ENCODE measurements around the gene GREM1.

Gene GREM1

DNA sequence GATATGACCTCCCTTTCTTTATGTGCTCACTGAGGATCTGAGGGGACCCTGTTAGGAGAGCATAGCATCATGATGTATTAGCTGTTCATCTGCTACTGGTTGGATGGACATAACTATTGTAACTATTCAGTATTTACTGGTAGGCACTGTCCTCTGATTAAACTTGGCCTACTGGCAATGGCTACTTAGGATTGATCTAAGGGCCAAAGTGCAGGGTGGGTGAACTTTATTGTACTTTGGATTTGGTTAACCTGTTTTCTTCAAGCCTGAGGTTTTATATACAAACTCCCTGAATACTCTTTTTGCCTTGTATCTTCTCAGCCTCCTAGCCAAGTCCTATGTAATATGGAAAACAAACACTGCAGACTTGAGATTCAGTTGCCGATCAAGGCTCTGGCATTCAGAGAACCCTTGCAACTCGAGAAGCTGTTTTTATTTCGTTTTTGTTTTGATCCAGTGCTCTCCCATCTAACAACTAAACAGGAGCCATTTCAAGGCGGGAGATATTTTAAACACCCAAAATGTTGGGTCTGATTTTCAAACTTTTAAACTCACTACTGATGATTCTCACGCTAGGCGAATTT lies 14.9 kb downstream of the GREM1 start:
- no peak for DNase-seq

DNA sequence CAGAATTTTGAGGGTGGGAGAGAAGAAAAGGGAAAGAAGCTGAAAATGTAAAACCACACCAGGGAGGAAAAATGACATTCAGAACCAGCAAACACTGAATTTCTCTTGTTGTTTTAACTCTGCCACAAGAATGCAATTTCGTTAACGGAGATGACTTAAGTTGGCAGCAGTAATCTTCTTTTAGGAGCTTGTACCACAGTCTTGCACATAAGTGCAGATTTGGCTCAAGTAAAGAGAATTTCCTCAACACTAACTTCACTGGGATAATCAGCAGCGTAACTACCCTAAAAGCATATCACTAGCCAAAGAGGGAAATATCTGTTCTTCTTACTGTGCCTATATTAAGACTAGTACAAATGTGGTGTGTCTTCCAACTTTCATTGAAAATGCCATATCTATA lies 15.5 kb downstream of the GREM1 start:
- no peak for DNase-seq

DNA sequence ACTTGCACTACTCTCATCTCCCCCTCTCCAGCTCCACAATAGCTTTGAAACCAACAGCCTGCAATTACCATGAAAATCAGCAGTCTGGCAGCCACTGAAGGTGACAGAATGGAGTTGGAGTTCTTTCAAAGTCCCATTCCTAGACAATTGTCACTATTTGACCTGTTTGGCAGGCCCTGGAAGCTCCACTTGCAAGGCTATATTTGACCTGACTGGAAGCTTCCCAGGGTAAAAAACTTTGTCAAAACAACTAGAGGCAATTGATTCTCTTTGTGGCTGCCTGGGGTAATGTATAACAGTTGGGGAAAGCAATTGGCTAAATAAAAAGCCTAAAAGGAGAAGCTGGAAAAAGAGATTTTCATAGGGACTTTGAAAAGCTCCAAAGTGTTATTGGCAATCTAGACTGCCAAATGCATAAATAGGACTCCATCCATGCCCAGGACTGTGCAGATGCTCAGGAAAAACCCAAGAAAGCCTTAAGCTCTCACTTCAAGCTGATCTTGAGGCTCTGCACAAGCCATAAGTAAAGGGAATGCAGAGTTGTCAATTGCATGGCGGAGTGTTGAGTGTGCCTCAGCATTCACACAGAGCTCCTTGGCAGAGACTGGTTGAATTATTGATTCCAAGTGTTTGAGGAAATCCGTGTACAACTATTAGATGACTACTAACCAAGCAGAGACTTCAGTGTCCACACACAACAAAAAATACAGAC lies 18.3 kb downstream of the GREM1 start:
- DNase-seq: no peak

DNA sequence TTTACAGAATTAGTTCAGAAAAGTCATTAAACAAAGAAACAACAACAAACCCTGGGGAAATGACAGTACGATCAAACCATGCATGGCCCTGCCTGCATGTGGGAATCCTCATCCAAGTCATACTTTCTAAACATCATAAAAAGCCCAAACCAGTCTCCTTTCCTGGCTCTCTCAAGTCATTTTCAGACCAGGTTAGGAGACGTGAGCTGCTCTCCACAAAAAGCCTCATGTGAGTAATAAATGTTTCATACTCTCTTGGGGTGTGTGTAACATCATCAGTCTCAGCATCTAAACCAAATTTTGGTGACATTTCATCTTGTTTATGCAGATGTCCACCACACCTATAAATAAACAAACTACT lies 18.9 kb downstream of the GREM1 start:
- DNase-seq: no peak

DNA sequence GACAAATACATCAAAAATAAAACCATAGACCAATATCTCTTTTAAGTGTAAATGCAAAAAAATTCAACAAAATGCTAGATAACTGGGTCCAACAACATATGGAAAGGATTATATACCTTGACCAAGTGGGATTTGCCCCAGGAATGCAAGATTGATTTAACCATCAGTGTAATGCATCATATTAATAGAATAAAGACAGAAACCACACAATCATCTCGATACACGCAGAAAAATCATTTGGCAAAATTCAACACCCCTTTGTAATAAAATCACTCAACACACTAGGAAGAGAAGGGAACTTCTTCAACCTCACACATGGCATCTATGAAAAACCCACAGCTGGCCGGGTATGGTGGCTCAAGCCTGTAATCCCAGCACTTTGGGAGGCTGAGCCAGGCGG lies 19.5 kb downstream of the GREM1 start:
- DNase-seq: no peak

DNA sequence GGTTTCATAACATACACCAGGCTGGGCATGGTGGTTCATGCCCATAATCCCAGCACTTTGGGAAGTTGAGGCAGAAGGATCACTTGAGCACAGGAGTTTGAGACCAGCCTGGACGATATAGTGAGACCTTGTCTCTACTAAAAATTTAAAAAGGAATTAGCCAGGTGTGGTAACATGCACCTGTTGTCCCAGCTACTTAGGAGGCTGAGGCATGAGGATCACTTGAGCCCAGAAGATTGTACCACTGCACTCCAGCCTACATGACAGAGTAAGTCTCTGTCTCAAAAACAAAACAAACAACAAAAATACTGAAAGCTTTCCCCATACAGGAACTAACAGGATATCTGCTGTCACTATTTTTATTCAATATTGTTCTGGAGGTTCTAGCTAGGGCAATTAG lies 20.9 kb downstream of the GREM1 start:
- DNase-seq: no peak

DNA sequence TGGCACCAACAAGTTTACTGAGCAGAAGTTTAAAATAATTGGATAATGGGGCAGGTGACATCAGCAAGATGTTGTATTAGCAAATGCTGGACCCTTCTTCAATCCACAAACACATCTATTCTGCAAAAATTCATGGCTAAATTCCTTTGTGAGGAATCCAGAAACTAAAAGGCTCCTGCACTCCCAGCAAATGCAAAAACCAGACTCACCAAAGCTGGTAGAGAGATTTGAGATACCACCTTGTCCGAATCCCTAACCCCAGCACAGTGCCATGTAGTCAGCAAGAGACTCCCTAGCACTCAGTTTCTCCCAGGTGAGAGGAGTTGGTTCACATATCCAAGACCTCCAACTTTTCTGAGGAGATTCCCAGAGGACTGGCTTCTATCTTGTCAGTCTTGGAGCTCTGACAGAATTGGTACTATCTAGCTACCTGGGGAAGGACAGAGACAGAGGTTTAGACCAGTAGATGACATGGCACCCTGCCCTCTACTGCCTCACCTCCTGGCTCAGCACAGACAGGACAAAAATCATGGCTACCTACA lies 21.8 kb downstream of the GREM1 start:
- no peak for DNase-seq

DNA sequence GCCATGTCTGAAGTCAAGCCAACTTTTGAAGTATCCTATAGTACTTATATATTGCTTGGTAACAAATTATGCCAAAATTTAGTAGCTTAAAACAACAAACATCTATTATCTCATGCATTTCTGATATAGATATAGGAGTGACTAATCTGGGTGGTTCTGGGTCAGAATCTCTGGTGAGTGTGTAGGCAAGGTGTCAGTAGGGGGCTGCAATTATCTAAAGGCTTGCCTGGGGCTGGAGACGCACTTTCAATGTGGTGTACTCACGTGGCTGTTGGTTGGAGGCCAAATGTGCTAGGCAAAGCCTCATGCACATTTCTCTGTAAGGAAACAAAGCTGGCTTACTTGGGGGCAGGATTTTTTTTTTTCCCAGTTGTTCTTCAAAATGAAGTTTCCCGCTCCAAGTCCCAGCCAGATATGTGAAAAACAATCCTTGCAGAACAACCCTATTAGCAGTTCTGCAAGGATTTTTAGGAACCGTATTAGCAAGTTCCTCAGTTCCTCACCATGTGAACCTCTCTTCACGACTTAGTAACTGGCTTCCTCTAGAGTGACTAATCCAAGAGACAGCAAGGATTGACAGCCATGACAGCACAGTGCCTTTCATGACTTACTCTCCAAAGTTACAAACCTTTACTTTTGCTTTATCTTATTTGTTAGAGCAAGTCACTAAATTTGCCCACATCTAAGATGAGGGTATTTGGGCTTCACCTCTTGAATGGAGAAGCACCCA lies 25.8 kb downstream of the GREM1 start:
- DNase-seq: no peak

DNA sequence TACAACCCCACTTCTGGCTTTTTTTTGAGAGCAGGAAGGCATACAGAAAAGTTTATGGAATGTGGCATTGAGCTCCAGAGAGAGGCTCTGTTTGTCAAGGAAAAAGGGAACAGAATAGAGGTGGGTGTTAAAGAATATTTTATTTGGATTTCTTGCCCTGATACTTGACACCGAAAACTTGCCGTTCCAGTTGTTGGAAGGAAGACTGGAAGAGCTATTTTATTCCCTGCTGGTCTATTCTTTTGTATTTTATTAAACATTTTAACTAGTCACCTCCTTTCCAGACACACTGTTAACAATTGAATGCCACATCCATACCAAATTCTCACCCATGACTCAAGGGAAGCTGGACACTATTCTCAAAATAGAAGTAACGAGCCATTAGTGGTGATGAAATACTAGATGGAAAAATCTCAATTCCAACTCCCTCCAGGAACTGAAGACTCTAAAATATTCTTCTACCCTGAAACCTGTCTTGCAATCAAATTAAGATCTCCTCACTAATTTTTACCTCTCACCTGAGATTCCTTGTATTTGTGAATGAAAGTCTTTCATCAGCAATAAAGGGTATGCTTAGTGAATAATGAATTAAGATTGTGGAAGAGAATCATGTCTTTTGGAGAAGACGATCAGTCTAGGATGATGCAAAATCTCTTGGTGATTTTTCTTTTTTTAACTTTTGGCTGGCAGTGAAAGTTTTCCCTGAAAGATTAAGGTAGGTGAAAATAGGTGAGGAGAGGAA lies 28.5 kb downstream of the GREM1 start:
- DNase-seq: no peak

DNA sequence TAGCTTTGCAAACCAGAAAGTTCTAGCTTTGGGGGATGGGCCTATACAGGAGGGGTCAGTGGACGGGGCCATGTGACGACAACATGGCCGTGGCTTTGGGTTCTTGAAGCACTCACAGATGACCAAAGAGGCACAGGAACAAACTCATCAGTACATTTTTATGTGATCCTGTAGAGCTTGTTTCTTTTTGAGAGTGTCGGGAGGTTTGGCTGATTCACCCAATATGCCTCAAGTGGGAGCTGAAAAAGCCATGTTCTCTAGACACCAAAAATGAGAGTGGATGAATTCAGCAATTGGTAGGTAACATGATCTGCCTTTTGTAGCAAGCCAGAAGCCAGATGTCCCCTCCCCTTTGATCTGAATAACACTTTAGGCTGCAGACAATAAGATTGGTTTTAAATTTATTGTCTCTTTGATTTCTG lies 30.1 kb downstream of the GREM1 start:
- DNase-seq: no peak

DNA sequence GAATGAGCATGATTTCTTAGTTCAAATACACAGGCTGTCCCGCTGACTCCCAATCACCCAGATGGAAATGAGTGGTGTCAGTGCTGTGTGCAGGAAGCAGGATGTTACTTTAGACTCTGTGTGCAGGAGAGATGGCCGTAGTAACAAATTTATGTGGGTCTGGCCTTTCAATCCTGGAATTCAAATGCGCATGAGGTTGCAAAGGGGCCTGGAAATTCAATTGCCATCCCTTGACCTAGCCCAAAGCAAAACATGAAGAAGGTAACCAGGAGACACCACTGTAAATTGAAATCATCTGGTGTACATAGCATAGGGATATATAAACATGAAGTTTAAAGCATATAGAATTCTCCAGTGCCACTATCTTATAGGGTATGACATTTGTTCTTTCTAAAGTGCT lies 33.2 kb downstream of the GREM1 start:
- DNase-seq: no peak

DNA sequence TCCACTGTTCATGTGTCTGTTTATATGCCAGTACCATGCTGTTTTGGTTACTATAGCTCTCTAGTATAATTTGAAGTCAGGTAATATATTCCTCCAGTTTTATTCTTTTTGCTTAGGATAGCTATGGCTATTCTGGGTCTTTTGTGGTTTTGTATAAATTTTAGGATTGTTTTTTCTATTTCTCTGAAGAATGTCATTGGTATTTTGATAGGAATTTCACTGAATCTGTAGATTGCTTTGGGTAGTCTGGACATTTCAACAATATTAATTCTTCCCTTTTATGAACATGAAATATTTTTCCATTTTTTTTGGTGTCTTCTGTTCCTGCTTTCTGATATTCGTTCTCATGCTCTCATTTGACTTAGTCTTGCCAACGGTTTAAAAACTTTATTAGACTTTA lies 39.6 kb downstream of the GREM1 start:
- DNase-seq: no peak

DNA sequence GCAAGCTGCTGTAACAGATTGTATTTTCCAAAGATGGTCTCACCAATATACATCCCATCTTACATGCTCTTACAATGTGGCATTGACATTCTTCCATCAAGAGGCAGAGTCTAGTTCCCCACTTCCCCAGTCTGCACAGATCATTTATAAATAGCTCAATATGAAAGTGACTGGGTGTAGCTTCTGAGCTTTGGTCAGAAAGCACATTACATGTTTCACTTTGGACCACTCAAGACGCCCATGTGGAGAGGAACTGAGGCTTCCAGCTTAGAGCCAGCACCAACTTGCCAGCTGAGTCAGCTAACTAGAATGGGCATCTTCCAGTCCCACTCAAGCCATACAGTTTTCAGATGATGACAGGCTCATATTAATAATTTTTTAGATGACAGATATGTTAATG lies 45.5 kb downstream of the GREM1 start:
- DNase-seq: no peak

DNA sequence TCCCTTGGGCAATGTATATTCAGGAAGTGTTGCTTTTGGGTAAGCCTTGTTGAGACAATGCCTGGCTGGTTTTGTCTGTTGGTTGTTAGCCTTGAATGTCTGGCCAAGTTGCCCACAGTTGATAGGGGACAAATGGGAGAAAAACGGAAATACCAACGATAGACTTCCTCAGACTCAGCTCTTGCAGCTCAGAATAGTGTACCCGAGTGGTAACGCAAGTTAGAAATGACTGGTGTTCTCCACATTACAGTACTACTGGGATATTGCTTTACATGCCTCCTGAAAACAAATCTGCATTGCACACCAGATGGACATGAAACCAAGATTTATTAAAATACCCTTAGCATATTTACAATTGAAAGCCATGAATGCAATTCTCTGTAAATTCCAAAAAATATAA lies 47.4 kb downstream of the GREM1 start:
- DNase-seq: no peak

DNA sequence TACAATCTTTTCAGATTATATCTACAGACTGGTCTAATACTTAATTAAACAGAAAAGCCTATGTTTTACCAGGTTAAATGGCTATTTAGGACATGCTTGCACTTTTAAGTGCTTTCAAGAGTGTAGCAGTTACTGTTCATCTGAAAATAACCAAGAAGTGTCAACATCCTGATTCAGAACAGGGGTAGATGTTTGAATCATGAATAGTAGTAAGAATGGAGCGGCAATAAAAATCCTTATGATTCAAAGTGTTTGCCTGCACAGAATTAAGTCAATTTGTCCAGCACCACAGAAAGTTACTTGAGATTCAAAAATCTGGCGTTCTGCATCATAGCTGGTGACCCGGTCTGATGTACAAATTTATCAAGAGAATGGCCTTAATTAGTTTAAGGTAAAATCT lies 48.3 kb downstream of the GREM1 start:
- DNase-seq: no peak

DNA sequence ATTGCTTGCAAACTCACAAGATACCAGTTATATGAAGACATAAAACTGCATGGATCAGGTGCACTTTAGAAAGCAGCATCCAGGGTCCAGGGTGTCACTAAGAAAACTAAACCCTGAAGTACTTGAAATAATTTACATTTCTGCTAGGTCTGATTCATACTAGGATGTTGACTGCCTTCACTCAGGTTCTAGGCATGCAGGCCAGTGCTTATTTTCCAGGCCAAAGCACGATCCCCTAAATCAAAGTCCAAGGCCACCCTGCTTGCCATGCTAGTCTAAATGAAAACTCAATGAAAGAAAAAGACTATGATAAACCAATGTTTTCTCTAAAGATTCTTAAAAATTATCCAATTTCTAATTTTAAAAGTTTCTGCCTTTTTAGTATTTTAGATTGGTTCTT lies 49.4 kb downstream of the GREM1 start:
- DNase-seq: no peak

DNA sequence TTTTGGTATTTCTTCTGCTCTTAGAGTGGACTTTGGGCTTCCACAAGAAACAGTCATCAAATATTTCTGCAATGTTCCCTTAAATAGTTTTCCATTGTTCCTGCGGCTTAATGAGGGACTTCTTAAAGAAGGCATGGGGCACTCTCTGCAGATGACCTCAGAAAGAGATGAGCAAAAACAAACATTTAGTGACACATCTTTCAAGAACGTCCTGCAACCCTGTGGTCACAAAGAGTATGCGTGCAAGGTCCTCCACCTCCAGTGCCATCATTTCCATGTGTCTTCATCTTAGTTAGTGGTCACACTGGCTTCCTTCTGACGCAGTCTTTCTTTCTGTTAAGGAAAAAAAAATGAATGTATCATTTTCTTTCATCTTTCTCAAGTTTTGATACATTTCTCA lies 56.2 kb downstream of the GREM1 start:
- DNase-seq: no peak

DNA sequence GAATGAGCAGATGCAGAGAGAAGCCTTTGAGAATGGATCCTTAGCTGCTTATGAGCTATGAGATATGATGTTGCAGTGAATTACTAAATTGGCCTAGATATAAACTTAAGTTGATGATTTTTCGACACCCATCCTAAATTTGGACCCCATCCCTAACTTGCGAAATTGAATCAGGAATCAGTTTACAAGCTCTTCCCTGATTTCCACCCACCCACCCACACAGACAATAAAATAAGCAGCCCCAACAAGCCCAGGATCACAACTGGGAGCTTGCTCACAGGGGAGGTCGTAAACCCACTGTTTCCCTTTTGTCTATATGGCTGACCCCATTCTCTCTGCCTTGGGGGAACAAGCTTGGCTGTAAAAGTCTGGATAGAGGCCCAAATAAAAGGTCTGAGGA lies 57.3 kb downstream of the GREM1 start:
- no peak for DNase-seq

DNA sequence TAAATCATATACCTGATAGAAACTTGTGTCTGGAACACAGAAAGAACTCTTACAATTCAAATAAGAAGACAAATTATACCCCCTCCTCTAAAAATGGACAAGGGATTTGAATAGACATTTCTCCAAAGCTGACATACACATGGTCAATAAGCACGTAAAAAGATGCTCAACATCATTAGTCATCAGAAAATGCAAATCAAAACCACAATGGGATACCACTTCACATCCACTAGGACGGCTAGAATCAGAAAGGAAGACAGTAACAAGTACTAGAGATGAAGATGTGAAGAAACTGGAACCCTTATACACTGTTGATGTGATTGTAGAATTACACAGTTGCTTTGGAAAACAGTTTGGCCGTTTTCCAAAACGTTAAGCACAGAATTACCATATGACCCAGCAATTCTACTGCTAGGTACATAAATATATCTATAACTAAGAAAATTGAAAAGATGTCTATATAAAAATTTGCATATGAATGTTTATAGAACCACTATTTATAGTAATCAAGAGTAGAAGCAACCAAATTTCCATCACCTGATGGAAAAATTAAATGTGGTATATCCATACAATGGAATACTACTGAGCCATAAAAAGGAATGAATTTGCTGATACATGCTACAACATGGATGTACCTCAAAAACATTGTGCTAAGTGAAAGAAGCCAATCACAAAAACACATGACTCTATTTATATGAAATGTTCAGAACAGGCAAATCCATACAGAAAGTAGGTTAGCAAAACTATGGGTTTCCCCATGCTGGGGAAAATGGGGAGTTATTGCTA lies 60.8 kb downstream of the GREM1 start:
- no peak for DNase-seq

DNA sequence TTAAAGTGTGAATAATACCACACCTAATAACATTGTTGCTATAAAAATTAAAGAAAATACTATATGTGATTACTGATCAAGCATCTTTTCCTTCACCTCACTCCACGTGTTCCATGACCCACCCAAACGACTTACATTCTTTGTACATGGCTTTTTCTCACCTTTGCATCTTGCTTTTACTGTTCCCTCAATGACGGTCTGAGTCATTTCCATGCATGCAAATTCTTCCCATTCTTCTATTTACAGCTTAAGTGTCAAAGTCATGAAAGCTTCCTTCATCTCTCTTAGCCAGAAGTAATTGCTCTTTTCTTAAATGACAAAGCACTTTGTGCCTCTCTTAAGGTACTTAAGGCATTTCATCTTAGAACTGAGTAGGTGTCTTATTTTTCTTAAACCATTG lies 64.0 kb downstream of the GREM1 start:
- DNase-seq: no peak

DNA sequence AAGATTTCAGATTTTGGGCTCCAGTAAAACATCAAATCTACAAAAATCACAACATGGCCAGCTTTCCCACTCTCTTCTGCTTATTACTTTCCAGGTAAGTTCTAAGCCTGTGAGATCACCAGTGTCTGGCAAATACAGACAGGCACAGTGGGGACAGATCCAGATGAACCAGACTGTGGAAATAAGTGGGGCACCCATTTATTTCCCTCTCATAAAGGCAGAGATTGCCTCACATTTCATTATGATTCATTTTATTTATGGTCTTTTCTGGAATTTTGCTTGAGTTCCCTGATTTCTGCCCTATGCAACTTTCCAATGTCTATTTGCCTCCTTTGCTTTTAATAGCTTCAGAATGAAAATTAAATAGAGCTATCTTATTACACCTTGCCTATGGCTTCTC lies 66.8 kb downstream of the GREM1 start:
- no peak for DNase-seq

DNA sequence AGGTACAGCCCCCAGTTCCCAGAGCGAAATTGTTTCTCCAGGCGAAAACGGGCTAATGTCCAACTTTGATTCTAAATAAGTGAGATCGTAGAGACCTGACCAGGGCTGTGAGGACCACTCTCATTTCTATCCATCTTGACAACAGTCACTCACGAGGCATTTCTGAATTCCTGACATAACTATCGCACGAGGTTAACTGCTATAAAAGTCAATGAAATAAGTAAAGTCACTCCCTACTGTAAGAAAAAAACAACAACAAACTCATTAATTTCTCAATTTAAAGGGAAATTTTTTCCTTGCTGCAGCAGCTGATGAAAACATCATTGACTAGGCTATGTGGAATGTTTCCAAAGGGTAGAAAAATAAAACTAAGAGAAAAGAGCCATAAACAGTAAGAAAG lies 69.1 kb downstream of the GREM1 start:
- DNase-seq: no peak

DNA sequence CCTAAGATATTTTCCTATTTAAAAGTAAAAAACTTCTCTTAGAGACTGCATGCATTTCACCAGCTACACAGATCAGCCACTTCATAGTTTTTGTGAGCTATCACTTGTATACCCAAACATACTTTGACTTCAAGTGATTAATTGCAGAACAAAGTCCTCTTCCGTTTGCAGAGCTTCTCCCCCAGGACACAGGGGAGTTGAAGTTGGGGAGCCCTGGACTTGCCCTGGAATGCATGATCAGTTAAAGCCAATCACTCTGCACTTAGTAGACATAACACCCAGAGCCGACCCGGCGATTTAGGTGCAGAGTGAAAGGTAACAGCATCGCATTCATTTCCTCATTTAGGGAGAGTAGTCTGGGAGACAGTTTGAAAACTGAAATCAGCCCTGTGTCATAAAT lies 70.1 kb downstream of the GREM1 start:
- no peak for DNase-seq

All from hippocampal formation (tissue), 2 donors.